GM12891 (cell line): ENCODE data around the gene MAD2L2.

Experiments used
- POLR2A ChIP-seq: IDR thresholded peaks from 2 replicates; pipeline ENCODE4 v1.6.1; 2011; ENCODE audit warnings: low read depth, low read length, control low read depth
- POLR2AphosphoS5 ChIP-seq: IDR thresholded peaks from 2 replicates; pipeline ENCODE4 v1.6.1; 2011; ENCODE audit warnings: low read depth, low read length, control low read depth
- POU2F2 ChIP-seq: IDR thresholded peaks from 2 replicates; pipeline ENCODE4 v1.6.1; 2011; ENCODE audit warnings: low read depth, mild to moderate bottlenecking, control low read depth, low read length, moderate library complexity
- SPI1 ChIP-seq: IDR thresholded peaks from 2 replicates; pipeline ENCODE4 v1.6.1; 2011; ENCODE audit warnings: low read depth, low read length, control low read depth
- TAF1 ChIP-seq: IDR thresholded peaks from 2 replicates; pipeline ENCODE4 v1.6.1; 2011; ENCODE audit warnings: low read depth, low read length, control low read depth

GRCh38 chr1:11661103-11661502 lies 19.8 kb downstream of the MAD2L2 start:
- TF ChIP-seq TAF1 (no peak), POLR2A (no peak), SPI1 (no peak), POLR2AphosphoS5 (no peak), POU2F2 (no peak)
